Large intestine (tissue), 12 donors: ENCODE measurements around the gene GMNC. TPM values are rescaled to one million over a fixed set of nuclear protein-coding genes. Genes with fewer than 3 reads are reported as not detected.

Source experiments
- DNase-seq, 2 donors: peaks; one replicate each; pipeline versions ENCODE4 v3.0.0 to v3.0.0-alpha.2; 2013
- H3K27ac ChIP-seq: one replicate; pipeline ENCODE4 v1.5.1; 2013; ENCODE audit warnings: low read length
- H3K27me3 ChIP-seq: 2 replicates; pipeline ENCODE4 v1.6.1; 2013; ENCODE audit warnings: low read length; ENCODE audit not compliant: control insufficient read depth, insufficient read depth
- H3K36me3 ChIP-seq: 2 replicates; pipeline ENCODE4 v1.6.1; 2013; ENCODE audit warnings: low read length; ENCODE audit not compliant: control insufficient read depth, insufficient read depth
- H3K4me1 ChIP-seq: one replicate; pipeline ENCODE4 v1.6.1; 2013; ENCODE audit warnings: low read length; ENCODE audit not compliant: control insufficient read depth, insufficient read depth
- H3K4me3 ChIP-seq: one replicate; pipeline ENCODE4 v1.5.1; 2013; ENCODE audit warnings: low read length
- H3K9me3 ChIP-seq: one replicate; pipeline ENCODE4 v1.6.1; 2013; ENCODE audit warnings: mild to moderate bottlenecking, low read depth, low read length, moderate library complexity; ENCODE audit not compliant: control insufficient read depth
- WGBS: methylation state at CpG from one replicate; pipeline ENCODE4 v1.1.5; 2013; ENCODE audit warnings: low lambda C conversion rate; ENCODE audit not compliant: insufficient coverage; 5-methylcytosine and 5-hydroxymethylcytosine counted together
- long read RNA-seq, 11 donors: transcript quantifications; one replicate each; lab custom pipeline, GENCODE V29; 2026
- polyA plus RNA-seq: library from polyadenylated mRNA; unstranded; fragments of 120-200 nt; gene quantifications from one replicate; pipeline ENCODE4 v1.2.1, GENCODE V29; 2013

GMNC gene, protein sequence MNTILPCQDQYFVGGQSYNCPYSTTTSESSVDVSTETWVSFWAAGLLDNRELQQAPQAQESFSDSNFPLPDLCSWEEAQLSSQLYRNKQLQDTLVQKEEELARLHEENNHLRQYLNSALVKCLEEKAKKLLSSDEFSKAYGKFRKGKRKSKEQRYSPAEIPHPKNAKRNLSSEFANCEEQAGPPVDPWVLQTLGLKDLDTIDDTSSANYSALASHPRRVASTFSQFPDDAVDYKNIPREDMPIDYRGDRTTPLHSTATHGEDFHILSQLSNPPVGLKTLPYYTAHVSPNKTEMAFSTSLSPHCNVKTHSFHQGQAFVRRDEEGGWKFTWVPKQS
- 0.22 TPM for polyA plus RNA-seq
- long read RNA-seq, donor 1 = 0 reads
- long read RNA-seq, donor 2 = 0 reads
- long read RNA-seq, donor 3 = 0 reads
- long read RNA-seq, donor 4 = 0 reads
- long read RNA-seq, donor 5 = 0 reads
- long read RNA-seq, donor 6 = 0 reads
- long read RNA-seq, donor 7 = 0 reads
- long read RNA-seq, donor 8 = 0 reads
- long read RNA-seq, donor 9 = 0 reads
- long read RNA-seq, donor 10 = 0 reads
- long read RNA-seq, donor 11 = 0 reads

- Histone ChIP-seq H3K36me3 (no peaks in the 10 kb centered on the region), H3K4me3 (peak within 1 kb of the TSS; percentile 52), H3K27ac (no peak within 1 kb of the TSS), H3K27me3 (peaks cover 6% of the 10 kb centered on the region), H3K9me3 (no peaks in the 10 kb centered on the region), H3K4me1 (peaks cover 8% of the 10 kb centered on the region)
- peak; percentile 73 to 84 for DNase-seq
- WGBS = 40% methylated on average over 1 of the region's 58 CpGs
These were observed at the start of gene GMNC for GRCh38 chr3:190862209-190863118. TSS of gene GMNC (minus strand) at chr3:190862694. CDS start at chr3:190862615, 79 bp downstream.

GRCh38 chr3:190911382-190911781 is 48.9 kb upstream of the GMNC start:
- no peaks in the 10 kb centered on the region for H3K27me3 ChIP-seq
- H3K4me3 ChIP-seq = no peak overlapping the region
- WGBS = 100% methylated on average over 1 of the region's 4 CpGs
- no peak for DNase-seq
- H3K27ac ChIP-seq = no peak overlapping the region
- H3K4me1 ChIP-seq = no peaks in the 10 kb centered on the region
- no peaks in the 10 kb centered on the region for H3K36me3 ChIP-seq
- H3K9me3 ChIP-seq = no peaks in the 10 kb centered on the region

- Histone ChIP-seq H3K27ac (no peak overlapping the region), H3K4me1 (no peaks in the 10 kb centered on the region), H3K9me3 (no peaks in the 10 kb centered on the region), H3K4me3 (no peak overlapping the region), H3K36me3 (no peaks in the 10 kb centered on the region), H3K27me3 (no peaks in the 10 kb centered on the region)
- no peak for DNase-seq
- 29% methylated on average over 1 of the region's 9 CpGs for WGBS
These were observed 47.4 kb upstream of the GMNC start for GRCh38 chr3:190909908-190910307.

DNA sequence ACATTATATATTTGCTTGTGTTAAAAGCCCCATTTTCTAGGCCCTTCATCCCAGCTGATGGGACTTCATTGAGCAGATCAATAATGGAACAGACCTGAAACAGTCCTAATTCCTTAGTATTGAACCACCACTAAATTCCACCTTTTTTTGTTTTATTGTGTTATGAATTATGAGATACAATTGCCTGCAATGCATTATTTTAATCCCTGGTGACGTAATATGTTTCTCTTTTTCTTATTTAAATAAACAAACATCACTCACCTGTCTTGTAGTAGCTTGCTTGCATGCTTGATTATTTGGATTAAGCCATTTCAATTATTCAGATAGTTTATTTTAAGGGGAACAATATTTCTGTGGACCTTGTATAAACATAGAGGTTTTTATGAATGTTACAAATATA is 40.7 kb upstream of the GMNC start:
- Histone ChIP-seq H3K36me3 (no peaks in the 10 kb centered on the region), H3K4me1 (no peaks in the 10 kb centered on the region), H3K4me3 (no peak overlapping the region), H3K9me3 (peaks cover 4% of the 10 kb centered on the region), H3K27ac (no peak overlapping the region), H3K27me3 (no peaks in the 10 kb centered on the region)
- WGBS = 86% methylated on average over 1 of the region's 1 CpG
- no peak for DNase-seq

DNA sequence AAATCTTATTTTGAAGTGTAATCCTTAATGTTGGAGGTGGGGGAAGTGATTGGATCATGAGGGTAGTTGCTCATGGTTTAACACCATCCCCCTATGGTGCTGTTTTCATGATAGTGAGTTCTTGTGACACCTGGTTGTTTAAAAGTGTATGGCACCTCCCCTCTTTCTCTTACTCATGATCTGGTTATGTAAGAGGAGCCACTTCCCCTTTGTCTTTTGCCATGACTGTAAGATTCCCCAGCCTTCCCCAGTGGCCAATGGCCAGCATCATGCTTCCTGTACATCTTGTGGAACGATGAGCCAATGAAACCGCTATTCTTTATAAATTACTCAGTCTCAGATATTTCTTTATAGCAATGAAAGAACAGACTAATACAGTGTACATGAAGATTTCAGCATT is 39.8 kb upstream of the GMNC start:
- Histone ChIP-seq H3K36me3 (no peaks in the 10 kb centered on the region), H3K4me3 (no peak overlapping the region), H3K9me3 (peaks cover 4% of the 10 kb centered on the region), H3K27ac (no peak overlapping the region), H3K27me3 (no peaks in the 10 kb centered on the region), H3K4me1 (no peaks in the 10 kb centered on the region)
- WGBS = 80% methylated on average over 1 of the region's 2 CpGs
- DNase-seq = no peak

GRCh38 chr3:190892395-190892902 is 30.0 kb upstream of the GMNC start:
- Histone ChIP-seq H3K9me3 (no peaks in the 10 kb centered on the region), H3K4me1 (no peaks in the 10 kb centered on the region), H3K36me3 (no peaks in the 10 kb centered on the region), H3K27me3 (no peaks in the 10 kb centered on the region), H3K27ac (no peak overlapping the region), H3K4me3 (no peak overlapping the region)
- no CpG with 5 or more reads among the region's 4 CpGs for WGBS
- DNase-seq = no peak

GRCh38 chr3:190886945-190887344 is 24.5 kb upstream of the GMNC start:
- no peaks in the 10 kb centered on the region for H3K9me3 ChIP-seq
- WGBS = 49% methylated on average over 5 of the region's 5 CpGs

GRCh38 chr3:190883973-190884832 is 21.7 kb upstream of the GMNC start:
- H3K4me1 ChIP-seq = no peaks in the 10 kb centered on the region
- no peaks in the 10 kb centered on the region for H3K27me3 ChIP-seq
- no peaks in the 10 kb centered on the region for H3K36me3 ChIP-seq
- H3K4me3 ChIP-seq = no peak overlapping the region
- H3K27ac ChIP-seq = no peak overlapping the region
- no peaks in the 10 kb centered on the region for H3K9me3 ChIP-seq
- DNase-seq = peak in 1 of 2 donors; percentile 26
- WGBS = 81% methylated on average over 3 of the region's 7 CpGs

More at GRCh38 chr3:190886945-190887344, 24.5 kb upstream of the GMNC start:
- no peaks in the 10 kb centered on the region for H3K4me1 ChIP-seq
- H3K27me3 ChIP-seq = no peaks in the 10 kb centered on the region
- no peak overlapping the region for H3K4me3 ChIP-seq
- no peaks in the 10 kb centered on the region for H3K36me3 ChIP-seq
- peak in 1 of 2 donors; percentile 33 for DNase-seq
- no peak overlapping the region for H3K27ac ChIP-seq

DNA sequence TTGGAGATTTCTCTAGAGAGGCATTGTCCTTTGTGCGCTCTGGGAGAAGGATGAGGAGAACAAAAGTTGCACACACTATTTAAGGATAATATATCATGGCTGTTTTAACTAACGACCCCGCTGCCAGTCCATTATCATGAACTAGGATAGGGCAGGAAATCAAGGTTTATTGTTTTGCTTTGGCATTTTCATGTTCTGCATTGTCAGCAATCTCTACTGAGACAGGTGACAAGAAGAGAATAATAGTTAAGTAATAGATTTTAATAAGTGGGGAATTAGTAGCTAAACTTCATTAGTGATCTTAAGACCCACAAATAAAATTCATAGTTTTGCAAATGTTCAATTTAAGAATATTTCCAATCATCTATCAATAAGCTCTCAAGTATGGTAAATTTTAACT is 20.6 kb upstream of the GMNC start:
- no peaks in the 10 kb centered on the region for H3K36me3 ChIP-seq
- no peak overlapping the region for H3K27ac ChIP-seq
- no CpG with 5 or more reads among the region's 3 CpGs for WGBS
- no peak for DNase-seq
- H3K9me3 ChIP-seq = no peaks in the 10 kb centered on the region
- H3K4me1 ChIP-seq = no peaks in the 10 kb centered on the region
- no peak overlapping the region for H3K4me3 ChIP-seq
- no peaks in the 10 kb centered on the region for H3K27me3 ChIP-seq
